Measurements from ENCODE around the gene CD86. TPM values are rescaled to one million over a fixed set of nuclear protein-coding genes. Genes with fewer than 3 reads are reported as not detected.

CD86 gene
- polyA plus RNA-seq, 3 donors: 75.7 to 321 (median 273) TPM

- intact Hi-C loops (cut with micrococcal nuclease): no loop called here
- H3K4me3 Mint-ChIP-seq: no peak overlapping the region
- H3K27ac Mint-ChIP-seq: no peak overlapping the region
Observed at GRCh38 chr3:122079524-122080206, 24.5 kb downstream of the CD86 start.

GRCh38 chr3:122080207-122080587 is 25.0 kb downstream of the CD86 start:
- peaks cover 70% of the 10 kb centered on the region for H3K4me1 Mint-ChIP-seq

More at GRCh38 chr3:122079524-122080206, 24.5 kb downstream of the CD86 start:
- Histone ChIP-seq H3K79me2 (ENCODE audit: insufficient read depth, low read length) (peaks cover 97% of the 10 kb centered on the region), H2AFZ (ENCODE audit: insufficient read depth, low read depth, low read length, poor library complexity, severe bottlenecking) (no peak overlapping the region), H3K9me3 (replicated peaks in 1 of 2; ENCODE audit: control insufficient read depth in 1 of 2, insufficient read depth in 1 of 2, low read length in 2 of 2) (no peaks in the 10 kb centered on the region), H3K27me3 (ENCODE audit: control insufficient read depth in 2 of 2, insufficient read depth in 2 of 2, low read length in 2 of 2) (no peaks in the 10 kb centered on the region), H3K27ac (ENCODE audit: low read depth in 1 of 2, low read length in 2 of 2) (no peak overlapping the region), H3K4me3 (replicated peaks in 1 of 3; ENCODE audit: low read depth in 2 of 3, low read length in 3 of 3) (no peak overlapping the region), H3K4me2 (replicated peaks; ENCODE audit: extremely low read depth, low read length, poor library complexity, severe bottlenecking) (no peak overlapping the region), H3K4me1 (ENCODE audit: control insufficient read depth in 1 of 2, insufficient read depth in 2 of 2, low read length in 2 of 2) (peaks cover 50 to 51% of the 10 kb centered on the region in 2 donors), H4K20me1 (ENCODE audit: insufficient read depth, low read length) (peaks cover 78% of the 10 kb centered on the region), H3K36me3 (replicated peaks in 1 of 2; ENCODE audit: control insufficient read depth in 1 of 2, insufficient read depth in 2 of 2, low read length in 2 of 2) (peaks cover 3 to 32% of the 10 kb centered on the region in 2 donors), H3K9ac (ENCODE audit: insufficient read depth, low read length, poor library complexity, severe bottlenecking) (no peak overlapping the region)
- WGBS (ENCODE audit: insufficient coverage): 100% methylated on average over 4 of the region's 8 CpGs
- DNase-seq: no peak
- H3K27me3 Mint-ChIP-seq (ENCODE audit: low read depth in 3 of 3): peaks cover 0 to 4% (median 2%) of the 10 kb centered on the region in 3 donors
- H3K9me3 Mint-ChIP-seq: no peaks in the 10 kb centered on the region
- peaks cover 70% of the 10 kb centered on the region for H3K4me1 Mint-ChIP-seq
- H3K36me3 Mint-ChIP-seq: peaks cover 55 to 56% of the 10 kb centered on the region in 2 donors
- TF ChIP-seq CTCF (IDR thresholded peaks at IDR 0.05): no peak

More at GRCh38 chr3:122080207-122080587, 25.0 kb downstream of the CD86 start:
- H3K9me3 ChIP-seq (replicated peaks in 1 of 2; ENCODE audit: control insufficient read depth in 1 of 2, insufficient read depth in 1 of 2, low read length in 2 of 2): no peaks in the 10 kb centered on the region
- H3K79me2 ChIP-seq (ENCODE audit: insufficient read depth, low read length): peaks cover 97% of the 10 kb centered on the region
- H3K4me2 ChIP-seq (replicated peaks; ENCODE audit: extremely low read depth, low read length, poor library complexity, severe bottlenecking): no peak overlapping the region
- WGBS (ENCODE audit: insufficient coverage): 100% methylated on average over 2 of the region's 9 CpGs
- no peaks in the 10 kb centered on the region for H3K9me3 Mint-ChIP-seq
- H3K36me3 ChIP-seq (replicated peaks in 1 of 2; ENCODE audit: control insufficient read depth in 1 of 2, insufficient read depth in 2 of 2, low read length in 2 of 2): peaks cover 3 to 32% of the 10 kb centered on the region in 2 donors
- no peaks in the 10 kb centered on the region for H3K27me3 ChIP-seq (ENCODE audit: control insufficient read depth in 2 of 2, insufficient read depth in 2 of 2, low read length in 2 of 2)
- TF ChIP-seq CTCF (IDR thresholded peaks at IDR 0.05): no peak
- no peak overlapping the region for H3K27ac Mint-ChIP-seq
- H3K27ac ChIP-seq (ENCODE audit: low read depth in 1 of 2, low read length in 2 of 2): no peak overlapping the region
- intact Hi-C loops (cut with micrococcal nuclease): no loop called here
- H3K27me3 Mint-ChIP-seq (ENCODE audit: low read depth in 3 of 3): peaks cover 0 to 4% (median 2%) of the 10 kb centered on the region in 3 donors
- peaks cover 81% of the 10 kb centered on the region for H4K20me1 ChIP-seq (ENCODE audit: insufficient read depth, low read length)
- H2AFZ ChIP-seq (ENCODE audit: insufficient read depth, low read depth, low read length, poor library complexity, severe bottlenecking): no peak overlapping the region
- H3K4me3 ChIP-seq (replicated peaks in 1 of 3; ENCODE audit: low read depth in 2 of 3, low read length in 3 of 3): no peak overlapping the region
- peaks cover 53 to 54% of the 10 kb centered on the region in 2 donors for H3K36me3 Mint-ChIP-seq
- H3K4me3 Mint-ChIP-seq: no peak overlapping the region
- DNase-seq: no peak
- peaks cover 48 to 51% of the 10 kb centered on the region in 2 donors for H3K4me1 ChIP-seq (ENCODE audit: control insufficient read depth in 1 of 2, insufficient read depth in 2 of 2, low read length in 2 of 2)
- H3K9ac ChIP-seq (ENCODE audit: insufficient read depth, low read length, poor library complexity, severe bottlenecking): no peak overlapping the region

All from CD14-positive monocyte (primary cell).